HG03139 (cell line): ENCODE results near the gene F3.
"Not testable (repeated sequence)": the region's sequence is repeated elsewhere in the genome, so short reads cannot be mapped to it uniquely, and the experiment has no call there.

Source experiments
- ATAC-seq: cut with Tn5 transposase; IDR thresholded peaks from one replicate; pipeline ENCODE4 v1.9.1; 2021; ENCODE audit not compliant: unreplicated experiment

The F3 gene

DNA sequence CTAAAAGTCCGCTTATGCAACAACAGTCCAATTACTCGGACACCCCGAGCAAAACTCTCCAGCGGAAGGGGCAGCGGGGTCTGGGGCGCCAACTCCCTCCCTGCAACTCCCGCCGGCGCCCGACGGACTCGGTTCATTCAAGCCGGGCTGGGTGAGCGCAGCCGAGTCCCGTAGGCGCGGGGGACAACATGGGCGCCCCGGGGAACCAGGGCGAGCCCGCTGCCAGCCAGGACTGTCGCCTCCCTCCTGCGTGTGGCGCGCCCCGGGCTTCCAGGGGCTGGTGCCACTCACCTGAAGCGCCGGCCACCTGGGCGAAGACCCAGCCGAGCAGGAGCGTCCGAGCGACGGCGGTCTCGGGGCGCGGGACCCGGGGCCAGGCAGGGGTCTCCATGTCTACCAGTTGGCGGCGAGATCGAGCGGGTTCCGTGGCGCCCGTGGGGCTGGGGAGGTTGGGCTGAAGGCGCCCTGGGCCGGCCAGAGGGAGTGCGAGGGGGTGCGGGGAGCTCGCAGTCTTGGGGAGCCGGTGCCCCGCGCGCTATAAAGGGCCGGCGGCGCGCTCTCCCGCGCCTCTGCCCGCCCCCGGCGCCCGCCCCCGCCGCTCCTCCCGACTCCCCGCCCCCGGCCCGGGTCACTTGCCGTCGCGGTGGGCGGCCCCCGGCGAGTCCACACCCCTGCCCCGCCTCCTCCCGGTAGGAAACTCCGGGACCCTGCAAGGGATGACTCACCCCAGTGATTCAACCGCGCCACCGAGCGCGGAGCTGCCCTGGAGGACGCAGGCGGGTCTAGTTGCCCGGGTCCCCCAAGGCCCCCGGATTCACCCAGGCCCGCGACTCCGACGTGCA lies at the start of gene F3:
TSS of gene F3 (minus strand) at position 514 of the 842 bp plus-strand sequence. CDS start at position 391, 123 bp downstream.
- peak; percentile 68 for ATAC-seq

DNA sequence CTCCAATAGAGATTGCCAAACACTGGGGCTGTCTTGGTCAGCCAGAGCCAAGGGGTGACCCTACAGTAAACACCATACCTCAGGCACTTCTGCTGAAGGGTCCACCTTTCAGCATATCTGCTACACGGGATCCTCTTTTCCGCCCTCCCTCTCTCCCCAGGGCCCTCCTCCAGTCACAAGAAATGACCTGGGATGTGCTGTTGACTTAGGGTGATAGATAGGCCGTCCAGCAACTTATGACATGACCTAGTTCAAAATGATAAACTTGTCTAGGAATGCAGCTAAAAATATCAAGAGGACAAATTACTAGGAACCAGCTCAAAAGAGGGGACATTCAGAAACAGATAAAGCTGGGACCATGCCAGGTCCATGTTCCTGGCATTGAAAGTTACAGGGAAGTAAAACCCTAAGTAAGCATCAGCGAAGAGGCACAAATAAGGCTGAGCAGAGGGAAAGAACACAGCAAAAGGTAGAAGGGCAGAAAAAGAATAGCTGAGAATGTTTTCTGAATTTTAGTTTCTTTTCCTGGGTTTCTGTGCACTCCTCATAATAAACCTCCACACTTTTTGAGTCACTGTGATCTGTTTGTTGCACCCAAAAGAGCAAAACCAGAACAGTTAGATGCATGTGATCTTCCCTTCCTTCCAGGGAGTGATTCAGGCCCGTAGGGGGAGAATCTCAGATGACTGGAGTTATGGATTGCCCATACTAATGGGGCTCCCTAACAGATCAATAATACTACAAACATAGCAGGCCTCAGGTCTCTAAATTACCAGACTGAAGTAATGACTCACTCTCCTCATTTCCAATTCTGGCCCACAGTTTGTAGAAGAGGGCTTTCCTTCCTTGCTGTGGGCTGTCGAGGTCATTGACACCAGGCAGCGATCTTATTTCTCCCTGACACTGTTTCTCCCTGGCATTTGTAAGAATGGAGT lies 48.9 kb upstream of the F3 start:
- ATAC-seq, result no peak

DNA sequence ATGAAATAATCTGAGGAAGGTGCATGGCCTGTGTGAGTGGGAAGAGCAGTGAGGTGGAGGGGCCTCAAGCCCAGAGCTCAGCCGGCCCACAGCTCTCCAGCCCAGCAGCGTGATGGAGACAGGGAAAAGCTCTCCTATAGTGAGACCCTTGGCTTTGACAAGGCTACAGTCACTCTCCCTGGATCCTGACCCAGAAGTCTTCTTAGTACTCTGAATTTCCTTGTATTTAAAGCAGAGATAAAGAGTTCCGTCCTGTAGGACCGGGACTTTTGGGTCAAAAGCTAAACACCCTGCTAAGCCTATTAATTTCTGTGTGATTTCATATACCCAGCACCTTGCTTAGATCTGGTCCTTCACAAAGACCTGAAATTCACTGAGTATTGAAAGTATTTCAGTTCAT lies 48.2 kb upstream of the F3 start:
- ATAC-seq, result no peak

DNA sequence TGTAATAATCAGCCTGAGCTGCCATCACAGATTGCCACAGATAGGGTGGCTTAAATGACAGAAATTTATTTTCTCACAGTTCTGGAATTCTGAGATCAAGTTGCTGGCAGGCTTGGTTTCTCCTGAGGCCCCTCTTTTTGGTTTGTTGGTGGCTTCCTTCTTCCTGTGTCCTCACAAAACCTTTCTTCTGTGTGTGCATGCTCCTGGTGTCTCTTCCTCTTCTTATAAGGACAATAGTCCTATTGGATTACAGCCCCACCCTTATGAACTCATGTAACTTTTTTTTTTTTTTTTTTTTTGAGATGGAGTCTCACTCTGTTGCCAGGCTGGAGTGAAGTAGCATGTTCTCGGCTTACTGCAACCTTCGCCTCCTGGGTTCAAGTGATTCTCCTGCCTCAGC lies 41.0 kb upstream of the F3 start:
- ATAC-seq, result no peak

DNA sequence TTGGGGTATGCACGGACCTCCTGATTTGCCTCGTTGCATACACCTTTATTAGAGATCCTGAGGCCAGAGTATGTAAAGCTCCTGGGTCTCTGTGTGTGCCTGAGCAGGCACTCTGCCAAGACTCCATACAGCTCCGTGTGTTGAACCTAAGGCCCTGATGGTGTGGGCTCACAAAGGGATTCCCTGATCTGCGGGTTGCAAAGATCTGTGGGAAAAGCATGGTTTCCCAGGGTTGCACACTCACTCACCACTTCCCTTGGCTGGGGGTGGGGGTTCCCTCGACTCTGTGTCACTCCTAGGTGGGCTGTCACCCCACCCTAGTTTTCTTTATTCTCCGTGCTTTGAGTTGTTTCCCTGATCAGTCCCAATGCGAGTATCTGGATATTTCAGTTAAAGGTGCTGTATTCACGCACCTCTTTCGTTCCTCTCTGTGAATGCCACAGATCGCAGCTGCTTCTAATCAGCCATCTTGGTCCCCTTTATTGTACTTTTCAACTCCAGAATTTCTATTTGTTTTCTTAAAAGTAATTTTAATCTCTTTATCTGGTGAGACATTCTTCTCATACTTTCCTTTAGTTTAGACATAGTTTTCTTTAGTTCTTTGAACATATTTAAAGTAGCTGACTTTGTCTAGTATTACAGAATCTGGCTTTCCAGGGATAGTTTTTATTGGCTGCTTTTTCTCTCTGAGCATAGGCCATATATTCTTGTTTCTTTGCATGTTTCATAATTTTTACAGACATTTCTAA lies 39.0 kb upstream of the F3 start:
- ATAC-seq, result no peak

DNA sequence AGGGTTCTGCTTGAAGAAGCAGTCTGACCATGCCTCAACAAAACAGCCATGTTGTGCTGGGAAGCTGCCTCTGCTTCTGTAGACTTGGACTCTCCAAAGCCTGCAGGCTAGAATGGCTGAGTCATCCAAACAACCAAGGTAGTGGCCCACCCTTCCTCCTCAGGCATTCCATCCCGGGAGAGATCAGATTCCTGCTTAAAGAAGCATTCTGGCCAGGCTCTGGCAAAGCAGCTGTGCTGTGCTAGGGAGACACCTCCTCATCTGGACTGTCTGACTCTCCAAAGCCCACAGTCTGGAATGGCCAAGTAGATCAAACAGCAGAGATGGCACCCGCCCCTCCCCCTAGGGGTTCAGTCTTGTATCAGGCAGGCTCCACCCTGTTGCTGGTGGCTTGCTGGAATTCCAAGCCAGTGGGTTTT lies 38.3 kb upstream of the F3 start:
- ATAC-seq, result no peak

DNA sequence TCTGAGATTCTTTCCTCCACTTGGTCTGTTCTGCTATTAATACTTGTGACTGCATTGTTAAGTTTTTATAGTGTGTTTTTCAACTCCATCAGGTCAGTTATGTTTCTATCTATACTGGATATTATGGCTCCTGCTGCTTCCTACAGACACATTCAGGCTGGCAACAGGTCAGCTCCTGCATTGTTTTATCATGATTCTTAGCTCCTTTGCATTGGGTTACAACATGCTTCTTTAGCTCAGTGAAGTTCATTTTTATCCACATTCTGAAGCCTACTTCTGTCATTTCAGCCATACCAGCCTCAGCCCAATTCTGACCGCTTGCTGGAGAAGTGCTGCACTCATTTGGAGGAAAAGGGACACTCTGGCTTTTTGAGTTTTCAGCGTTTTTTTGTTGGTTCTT lies 37.3 kb upstream of the F3 start:
- no peak for ATAC-seq

DNA sequence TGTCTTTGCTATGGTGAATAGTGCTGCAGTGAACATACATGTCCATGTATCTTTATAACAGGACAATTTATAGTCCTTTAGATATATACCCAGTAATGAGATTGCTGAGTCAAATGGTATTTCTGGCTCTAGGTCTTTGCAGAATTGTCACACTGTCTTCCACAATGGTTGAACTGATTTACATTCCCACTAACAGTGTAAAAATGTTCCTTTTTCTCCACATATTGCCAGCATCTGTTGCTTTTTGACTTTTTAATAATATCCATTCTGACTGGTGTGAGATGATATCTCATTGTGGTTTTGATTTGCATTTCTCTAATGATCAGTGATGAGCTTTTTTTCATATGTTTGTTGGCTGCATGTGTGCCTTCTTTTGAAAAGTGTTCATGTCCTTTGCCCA lies 32.4 kb upstream of the F3 start:
- not testable (repeated sequence) for ATAC-seq

DNA sequence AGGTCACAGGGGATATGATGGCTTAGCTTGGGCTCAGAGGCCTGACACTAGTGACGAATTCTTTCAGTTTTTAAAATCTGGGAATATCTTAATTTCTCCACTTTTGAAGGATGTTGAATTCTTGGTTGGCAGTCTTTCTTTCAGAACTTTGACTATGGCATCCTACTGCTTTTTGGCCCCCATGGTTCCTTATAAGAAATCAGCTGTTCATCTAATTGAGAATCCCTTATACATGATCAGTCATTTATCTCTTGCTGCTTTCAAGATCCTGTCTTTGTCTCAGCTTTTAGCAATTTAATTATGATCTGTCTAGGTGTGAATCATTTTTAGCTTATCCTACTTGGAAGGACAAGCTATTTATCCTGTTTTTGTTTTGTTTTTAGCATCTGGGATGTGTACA lies 31.2 kb upstream of the F3 start:
- no peak for ATAC-seq

DNA sequence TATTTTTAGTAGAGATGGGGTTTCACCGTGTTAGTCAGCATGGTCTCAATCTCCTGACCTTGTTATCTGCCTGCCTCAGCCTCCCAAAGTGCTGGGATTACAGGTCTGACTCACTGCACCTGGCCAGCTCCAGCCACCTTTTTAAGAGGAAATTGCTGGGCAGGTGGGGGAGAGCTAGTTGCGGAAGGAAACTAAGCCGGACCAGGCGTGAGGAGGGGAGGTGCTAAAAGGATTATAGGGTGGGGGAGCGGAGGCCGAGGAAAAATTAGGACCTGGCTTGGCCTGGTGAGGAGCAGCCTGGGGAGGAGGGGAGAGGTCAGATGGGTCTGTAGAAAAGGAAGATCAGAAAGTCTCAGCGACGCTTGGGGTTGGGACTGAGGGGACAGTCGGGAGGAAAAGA lies 29.4 kb upstream of the F3 start:
- not testable (repeated sequence) for ATAC-seq

DNA sequence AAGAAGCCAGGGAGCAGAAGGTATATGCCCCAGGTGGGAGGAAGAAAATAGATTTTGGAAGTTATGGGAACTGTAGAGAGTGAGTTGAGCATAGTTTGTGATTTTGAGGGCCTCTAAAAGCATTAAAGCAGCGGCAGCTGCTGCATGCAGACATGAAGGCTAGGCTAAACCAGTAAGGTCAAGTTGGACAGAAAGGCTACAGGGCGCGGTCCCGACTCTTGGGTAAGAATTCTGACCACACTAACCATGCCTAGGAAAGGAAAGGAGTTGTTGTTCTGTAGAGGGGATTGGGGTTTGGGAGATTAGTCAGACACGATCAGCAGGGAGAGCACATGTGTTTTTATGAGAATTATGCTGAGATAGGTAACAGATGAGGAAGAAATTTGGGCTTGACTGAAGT lies 27.2 kb upstream of the F3 start:
- ATAC-seq, result not testable (repeated sequence)

DNA sequence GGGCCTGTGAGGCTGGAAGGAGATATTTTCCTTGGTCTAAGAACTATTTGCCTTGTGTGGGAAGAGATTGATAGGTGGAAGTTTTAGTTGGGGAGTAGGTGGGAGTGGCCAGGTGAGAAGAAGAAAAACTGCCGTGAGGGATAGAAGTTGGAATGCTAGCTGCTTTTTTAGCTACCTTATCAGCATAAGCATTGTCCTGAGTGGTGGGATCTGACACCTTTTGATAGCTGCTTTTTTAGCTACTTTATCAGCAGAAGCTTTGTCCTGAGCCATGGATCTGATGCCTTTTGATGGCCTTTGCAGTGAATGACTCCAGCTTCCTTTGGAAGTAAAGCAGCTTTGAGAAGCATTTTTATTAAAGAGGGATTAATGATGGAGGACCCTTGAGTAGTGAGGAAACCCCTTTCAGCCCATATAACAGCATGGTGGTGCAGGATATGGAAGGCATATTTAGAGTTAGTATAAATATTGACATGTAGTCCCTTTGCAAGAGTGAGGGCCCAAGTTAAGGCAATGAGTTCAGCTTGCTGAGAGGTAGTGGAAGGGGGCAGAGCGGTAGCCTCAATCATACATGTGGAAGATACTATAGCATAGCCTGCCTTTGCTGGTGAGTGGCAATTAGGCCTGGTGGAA lies 26.5 kb upstream of the F3 start:
- ATAC-seq, result not testable (repeated sequence)

DNA sequence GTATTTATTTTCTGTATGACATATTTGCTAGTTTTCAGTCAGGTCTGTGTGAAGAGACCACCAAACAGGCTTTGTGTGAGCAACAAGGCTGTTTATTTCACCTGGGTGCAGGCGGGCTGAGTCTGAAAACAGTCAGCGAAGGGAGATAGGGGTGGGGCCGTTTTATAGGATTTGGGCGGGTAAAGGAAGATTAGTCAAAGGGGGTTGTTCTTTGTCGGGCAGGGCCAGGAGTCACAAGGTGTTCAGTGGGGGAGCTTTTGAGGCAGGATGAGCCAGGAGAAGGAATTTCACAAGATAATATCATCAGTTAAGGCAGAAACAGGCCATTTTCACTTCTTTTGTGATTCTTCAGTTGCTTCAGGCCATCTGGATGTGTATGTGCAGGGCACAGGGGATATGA lies 24.9 kb upstream of the F3 start:
- not testable (repeated sequence) for ATAC-seq

DNA sequence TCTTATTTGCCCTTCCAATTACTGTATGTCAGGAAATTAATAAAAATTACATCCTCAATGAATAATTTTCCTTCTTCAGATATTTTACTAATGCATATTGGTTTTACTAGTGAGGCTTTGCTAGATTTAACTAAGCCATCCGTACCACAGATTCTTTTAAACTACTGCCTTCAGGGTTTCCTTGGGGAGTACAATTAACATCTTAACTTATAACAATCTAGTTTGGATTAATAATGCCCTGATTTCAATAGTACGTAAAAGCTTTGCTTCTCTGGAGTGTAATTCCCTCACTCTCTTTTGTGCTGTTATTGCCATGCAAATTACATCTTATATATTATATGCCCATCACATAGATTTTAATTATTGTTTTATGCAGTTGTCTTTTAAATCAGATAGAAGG lies 24.3 kb upstream of the F3 start:
- ATAC-seq, result no peak

DNA sequence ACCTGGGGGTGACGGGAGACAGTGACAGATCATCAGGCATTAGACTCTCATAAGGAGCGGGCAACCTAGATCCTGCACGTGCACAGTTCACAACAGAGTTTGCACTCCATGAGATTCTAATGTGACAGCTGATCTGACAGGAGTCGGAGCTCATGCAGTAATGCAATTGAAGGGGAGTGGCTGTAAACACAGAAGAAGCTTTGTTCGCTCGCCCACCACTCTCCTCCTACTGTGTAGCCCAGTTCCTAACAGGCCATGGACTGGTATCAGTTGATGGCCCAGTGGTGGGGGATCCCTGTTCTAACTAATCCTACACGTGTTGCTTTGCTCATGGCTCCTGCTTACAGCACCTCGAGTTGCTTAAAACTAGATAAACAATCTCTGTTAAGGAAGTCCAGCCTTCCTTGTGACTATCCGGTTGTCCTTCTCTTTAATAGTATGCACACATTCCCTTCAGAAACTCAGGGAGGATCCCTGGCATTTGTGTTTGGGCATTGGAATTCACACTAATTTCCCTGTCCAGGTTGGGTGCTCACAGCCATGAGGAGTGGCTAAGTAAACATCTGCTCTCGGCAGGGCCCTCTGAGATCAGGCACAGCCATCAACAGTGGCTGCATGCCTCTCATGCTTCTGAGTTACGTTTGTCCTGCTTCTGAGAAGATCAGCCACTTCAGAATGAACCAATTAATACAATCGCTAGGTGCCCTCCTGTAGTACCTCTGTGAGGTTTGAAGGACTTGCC lies 21.1 kb upstream of the F3 start:
- no peak for ATAC-seq

DNA sequence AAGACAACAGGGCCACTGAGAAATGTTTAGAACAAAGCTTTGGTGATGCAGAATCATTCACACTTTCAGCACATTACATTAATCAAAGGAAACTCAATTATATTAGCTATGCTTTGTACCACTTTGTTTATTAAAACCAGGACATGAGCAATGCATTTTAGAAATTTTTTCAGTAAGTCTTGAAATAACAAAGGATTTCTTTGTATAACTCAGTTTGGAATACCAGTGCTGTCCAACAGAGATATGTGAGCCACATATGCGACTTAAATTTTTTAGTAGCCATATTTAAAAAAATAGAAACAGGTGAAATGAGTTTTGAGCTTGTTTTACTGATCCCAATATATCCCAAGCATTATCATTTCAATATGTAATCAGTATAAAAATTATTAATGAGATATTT lies 18.8 kb upstream of the F3 start:
- no peak for ATAC-seq

DNA sequence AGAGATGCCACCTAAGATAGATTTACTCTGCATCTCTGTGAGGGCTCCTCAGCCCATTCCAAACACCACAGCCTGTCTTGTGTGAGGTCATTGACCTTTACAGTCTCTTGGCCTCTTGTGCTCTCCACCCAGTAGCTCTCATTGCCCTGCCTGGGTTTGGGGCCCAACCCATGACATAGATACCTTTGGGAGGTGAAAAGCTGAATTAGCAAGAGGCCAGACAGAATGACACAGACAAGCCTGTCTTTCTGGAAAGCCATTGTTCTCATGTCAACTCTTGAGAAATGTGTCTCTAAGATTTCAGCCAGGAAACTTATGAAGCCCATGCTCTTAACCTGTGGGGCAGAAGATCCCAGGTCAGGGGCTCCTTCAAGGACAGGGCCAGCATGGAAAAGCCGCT lies 18.4 kb upstream of the F3 start:
- no peak for ATAC-seq

DNA sequence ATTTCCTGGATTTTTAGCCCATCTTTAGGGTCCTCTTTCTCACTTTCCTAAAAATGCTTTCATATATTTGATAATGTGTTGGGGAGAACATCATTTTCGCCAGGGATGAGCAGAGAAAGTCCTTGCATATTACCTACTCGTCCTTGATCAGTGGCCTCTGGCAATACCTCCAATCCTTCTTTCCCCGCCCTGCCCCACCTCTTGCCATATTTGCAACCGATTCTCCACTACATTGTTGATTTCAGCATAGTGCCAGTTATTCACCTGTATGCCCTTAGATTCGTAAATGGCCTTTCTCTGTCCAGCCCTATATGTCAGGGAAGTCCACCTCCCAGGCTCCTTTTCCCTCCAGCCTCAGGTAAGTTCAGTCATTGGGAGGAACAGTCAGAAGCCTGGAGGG lies 13.5 kb upstream of the F3 start:
- no peak for ATAC-seq

DNA sequence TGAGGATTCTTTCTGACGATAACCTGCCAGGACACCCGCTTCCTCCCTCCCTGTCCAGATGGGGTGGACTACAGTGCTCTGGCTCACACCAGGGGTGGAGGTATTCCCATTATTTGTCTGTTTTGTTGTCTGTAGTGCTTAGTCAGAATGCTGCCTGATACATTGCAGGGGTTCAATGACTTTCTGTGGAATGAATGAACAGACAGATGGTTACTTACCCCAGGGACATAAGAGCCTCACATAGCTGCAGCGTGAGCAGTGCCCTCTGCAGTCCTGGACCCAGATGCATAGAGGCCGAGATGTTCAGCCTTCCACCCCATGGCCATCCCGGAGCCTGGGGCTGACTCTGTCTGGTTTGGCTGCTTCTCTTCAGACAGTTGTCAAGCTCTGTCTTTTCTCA lies 13.0 kb upstream of the F3 start:
- no peak for ATAC-seq

DNA sequence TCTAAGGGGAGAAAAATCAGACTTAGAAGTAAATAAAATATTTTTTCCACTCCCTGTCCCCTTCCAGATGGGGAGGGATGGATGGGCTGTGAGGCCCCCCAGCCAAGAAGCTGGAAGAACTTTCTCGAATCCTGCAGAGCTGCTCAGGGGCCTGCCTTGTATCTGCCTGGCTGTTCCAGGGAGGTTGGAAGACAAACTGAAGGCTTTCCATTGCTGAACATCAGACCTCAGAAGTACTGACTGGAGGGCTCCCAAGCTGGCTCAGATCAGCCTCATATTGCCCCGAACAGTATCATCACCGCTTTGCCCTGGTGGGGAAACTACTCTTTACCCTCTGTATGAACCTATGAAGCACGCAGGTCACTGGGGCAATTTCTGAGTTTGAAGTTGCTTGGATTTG lies 12.4 kb upstream of the F3 start:
- ATAC-seq, result no peak
